Naive B cell (primary cell): ENCODE data around the gene DAP3. TPM values are rescaled to one million over a fixed set of nuclear protein-coding genes. Genes with fewer than 3 reads are reported as not detected.
"Not testable (repeated sequence)": the region's sequence is repeated elsewhere in the genome, so short reads cannot be mapped to it uniquely, and the experiment has no call there.

ENCODE experiments used
- ATAC-seq, 2 donors: fragments of 150-1000 bp; cut with Tn5 transposase; 2 replicates each; pipeline ENCODE4 v1.10.0; 2021; ENCODE audit warnings: low read depth in 2 of 2, mild to moderate bottlenecking in 2 of 2, moderate library complexity in 2 of 2
- DNase-seq: peaks from one replicate; pipeline ENCODE4 v3.0.0; 2022
- H3K27ac Mint-ChIP-seq, 6 donors: one replicate each; pipeline ENCODE4 v1.8.0; 2020 to 2022; ENCODE audit warnings: mild to moderate bottlenecking in 6 of 6, mixed read lengths in 6 of 6, moderate library complexity in 5 of 6, inconsistent platforms in 2 of 6
- H3K27me3 Mint-ChIP-seq, 3 donors: one replicate each; pipeline ENCODE4 v1.8.0; 2021 to 2022; ENCODE audit warnings: mixed read lengths in 3 of 3, mild to moderate bottlenecking in 1 of 3
- H3K36me3 Mint-ChIP-seq, 2 donors: one replicate each; pipeline ENCODE4 v1.8.0; 2020 to 2022; ENCODE audit warnings: mixed read lengths in 2 of 2, inconsistent platforms in 1 of 2, mild to moderate bottlenecking in 1 of 2
- H3K4me1 Mint-ChIP-seq, 3 donors: one replicate each; pipeline ENCODE4 v1.8.0; 2020 to 2022; ENCODE audit warnings: mixed read lengths in 3 of 3, inconsistent platforms in 1 of 3, mild to moderate bottlenecking in 1 of 3, moderate library complexity in 1 of 3
- H3K4me3 Mint-ChIP-seq, 8 donors: one replicate each; pipeline ENCODE4 v1.8.0; 2020 to 2022; ENCODE audit warnings: mild to moderate bottlenecking in 8 of 8, mixed read lengths in 8 of 8, moderate library complexity in 8 of 8, inconsistent platforms in 2 of 8
- H3K9me3 Mint-ChIP-seq, 7 donors: one replicate each; pipeline ENCODE4 v1.8.0; 2020 to 2022; ENCODE audit warnings: mixed read lengths in 7 of 7, mild to moderate bottlenecking in 5 of 7, inconsistent platforms in 2 of 7, moderate library complexity in 1 of 7
- polyA plus RNA-seq, 6 donors: library from polyadenylated mRNA; unstranded; fragments of 300-500 nt; fragmentation: Illumina TruSeq; gene quantifications; one replicate each; pipeline ENCODE4 v1.2.3, GENCODE V29; 2021; ENCODE audit warnings: low read depth in 6 of 6

DAP3 gene
- polyA plus RNA-seq, 6 donors from 2014 or later = 65.6 to 87.5 (median 77.6) TPM

GRCh38 chr1:155712636-155713035 lies 23.7 kb downstream of the DAP3 start:
- ATAC-seq, H3K27me3 Mint-ChIP-seq, H3K9me3 Mint-ChIP-seq, DNase-seq, H3K36me3 Mint-ChIP-seq, H3K4me3 Mint-ChIP-seq, H3K27ac Mint-ChIP-seq: not testable (repeated sequence)
- H3K4me1 Mint-ChIP-seq = peaks cover 2 to 27% (median 14%) of the 10 kb centered on the region in 3 donors

GRCh38 chr1:155713075-155713474 lies 24.2 kb downstream of the DAP3 start:
- H3K27ac Mint-ChIP-seq = no peak overlapping the region
- H3K4me1 Mint-ChIP-seq = peaks cover 0 to 23% (median 9%) of the 10 kb centered on the region in 3 donors
- no peaks in the 10 kb centered on the region for H3K36me3 Mint-ChIP-seq
- ATAC-seq (no peak), DNase-seq (no peak)
- no peaks in the 10 kb centered on the region for H3K9me3 Mint-ChIP-seq
- H3K4me3 Mint-ChIP-seq = no peak overlapping the region
- no peaks in the 10 kb centered on the region for H3K27me3 Mint-ChIP-seq

GRCh38 chr1:155715056-155715455 lies 26.2 kb downstream of the DAP3 start:
- H3K27me3 Mint-ChIP-seq, H3K4me3 Mint-ChIP-seq, H3K36me3 Mint-ChIP-seq, H3K9me3 Mint-ChIP-seq, DNase-seq, ATAC-seq, H3K27ac Mint-ChIP-seq: not testable (repeated sequence)
- peaks cover 0 to 19% (median 8%) of the 10 kb centered on the region in 3 donors for H3K4me1 Mint-ChIP-seq

GRCh38 chr1:155715777-155716176 lies 26.9 kb downstream of the DAP3 start:
- no peak for ATAC-seq

GRCh38 chr1:155717041-155717440 lies 28.1 kb downstream of the DAP3 start:
- H3K36me3 Mint-ChIP-seq = no peaks in the 10 kb centered on the region
- ATAC-seq = peak; percentile 69 to 79
- DNase-seq = no peak
- H3K4me1 Mint-ChIP-seq = peaks cover 0 to 19% (median 8%) of the 10 kb centered on the region in 3 donors
- peak overlapping the region in 3 of 6 donors; percentile 4 to 72 (median 34) for H3K27ac Mint-ChIP-seq
- H3K27me3 Mint-ChIP-seq = no peaks in the 10 kb centered on the region
- no peaks in the 10 kb centered on the region for H3K9me3 Mint-ChIP-seq
- peak overlapping the region in 1 of 8 donors; percentile 28 for H3K4me3 Mint-ChIP-seq

More at GRCh38 chr1:155715777-155716176, 26.9 kb downstream of the DAP3 start:
- H3K27ac Mint-ChIP-seq = peak overlapping the region in 2 of 6 donors; percentile 17 to 88
- H3K4me1 Mint-ChIP-seq = peaks cover 0 to 19% (median 8%) of the 10 kb centered on the region in 3 donors
- DNase-seq = no peak
- H3K36me3 Mint-ChIP-seq = no peaks in the 10 kb centered on the region
- no peaks in the 10 kb centered on the region for H3K9me3 Mint-ChIP-seq
- no peaks in the 10 kb centered on the region for H3K27me3 Mint-ChIP-seq
- no peak overlapping the region for H3K4me3 Mint-ChIP-seq

GRCh38 chr1:155718524-155719115 lies 29.7 kb downstream of the DAP3 start:
- H3K9me3 Mint-ChIP-seq, H3K4me3 Mint-ChIP-seq, ATAC-seq, DNase-seq, H3K36me3 Mint-ChIP-seq, H3K27me3 Mint-ChIP-seq: not testable (repeated sequence)
- Mint-ChIP-seq H3K27ac (peak overlapping the region in 1 of 6 donors; percentile 65), H3K4me1 (peaks cover 0 to 19% (median 8%) of the 10 kb centered on the region in 3 donors)

GRCh38 chr1:155719703-155720102 lies 30.8 kb downstream of the DAP3 start:
- DNase-seq (no peak), ATAC-seq (no peak)
- no peaks in the 10 kb centered on the region for H3K36me3 Mint-ChIP-seq
- peaks cover 0 to 19% (median 8%) of the 10 kb centered on the region in 3 donors for H3K4me1 Mint-ChIP-seq
- H3K27me3 Mint-ChIP-seq = no peaks in the 10 kb centered on the region
- no peak overlapping the region for H3K4me3 Mint-ChIP-seq
- H3K27ac Mint-ChIP-seq = no peak overlapping the region
- no peaks in the 10 kb centered on the region for H3K9me3 Mint-ChIP-seq

GRCh38 chr1:155725142-155725541 lies 36.3 kb downstream of the DAP3 start:
- Mint-ChIP-seq H3K36me3 (peaks cover 0 to 3% of the 10 kb centered on the region in 2 donors), H3K4me1 (no peaks in the 10 kb centered on the region), H3K27me3 (no peaks in the 10 kb centered on the region), H3K27ac (no peak overlapping the region), H3K4me3 (no peak overlapping the region), H3K9me3 (no peaks in the 10 kb centered on the region)
- ATAC-seq = no peak
- DNase-seq = no peak

- Mint-ChIP-seq H3K4me1 (no peaks in the 10 kb centered on the region), H3K27me3 (no peaks in the 10 kb centered on the region), H3K4me3 (no peak overlapping the region), H3K9me3 (no peaks in the 10 kb centered on the region), H3K36me3 (peaks cover 0 to 3% of the 10 kb centered on the region in 2 donors), H3K27ac (peak overlapping the region in 2 of 6 donors; percentile 19 to 26)
- ATAC-seq (peak; percentile 32 to 45), DNase-seq (peak; percentile 12)
These were observed 40.4 kb downstream of the DAP3 start for GRCh38 chr1:155729031-155729898.

- Mint-ChIP-seq H3K9me3 (no peaks in the 10 kb centered on the region), H3K36me3 (peaks cover 10 to 11% of the 10 kb centered on the region in 2 donors), H3K27ac (no peak overlapping the region), H3K4me1 (peaks cover 0 to 11% (median 0%) of the 10 kb centered on the region in 3 donors), H3K4me3 (no peak overlapping the region), H3K27me3 (no peaks in the 10 kb centered on the region)
- ATAC-seq (no peak), DNase-seq (no peak)
These were observed 52.1 kb downstream of the DAP3 start for GRCh38 chr1:155740995-155741394.

GRCh38 chr1:155741908-155742307 lies 53.0 kb downstream of the DAP3 start:
- Mint-ChIP-seq H3K27me3 (no peaks in the 10 kb centered on the region), H3K27ac (no peak overlapping the region), H3K4me1 (peaks cover 0 to 11% (median 0%) of the 10 kb centered on the region in 3 donors), H3K4me3 (peak overlapping the region in 1 of 8 donors; percentile 30), H3K36me3 (peaks cover 2 to 11% of the 10 kb centered on the region in 2 donors), H3K9me3 (no peaks in the 10 kb centered on the region)
- ATAC-seq (no peak), DNase-seq (no peak)

GRCh38 chr1:155744711-155745283 lies 55.9 kb downstream of the DAP3 start:
- Mint-ChIP-seq H3K36me3 (no peaks in the 10 kb centered on the region), H3K27ac (peak overlapping the region; percentile 66 to 96 (median 92)), H3K9me3 (no peaks in the 10 kb centered on the region), H3K4me3 (peak overlapping the region; percentile 88 to 99 (median 95)), H3K4me1 (peaks cover 0 to 11% (median 6%) of the 10 kb centered on the region in 3 donors), H3K27me3 (no peaks in the 10 kb centered on the region)
- DNase-seq = no peak
- ATAC-seq = no peak
